GM12878 (cell line): ENCODE results near the gene FABP2. TPM values are rescaled to one million over a fixed set of nuclear protein-coding genes. Genes with fewer than 3 reads are reported as not detected.
A peak's percentile ranks its signal among the peaks of the same experiment; 100 is the strongest.

Experiments used
- ATAC-seq: fragments of 200-7000 bp; cut with Tn5 transposase; 3 replicates; pipeline ENCODE4 v1.9.1; 2020; ENCODE audit warnings: mild to moderate bottlenecking, moderate library complexity
- BruUV-seq: library from RNA; stranded (reverse); fragments of 400-500 nt; replicated peaks from 2 replicates; lab custom pipeline; 2021; lab: Mats Ljungman, UMichigan
- CTCF ChIA-PET: fragments of 300-600 bp; sonication (Branson Sonifier 250); formaldehyde crosslinking; extraction: SDS; loops from one replicate; lab custom pipeline; 2021; ENCODE audit warnings: inconsistent platforms; lab: Yijun Ruan, JAX
- POLR2A ChIA-PET: fragments of 350-600 bp; formaldehyde crosslinking; extraction: SDS; loops from one replicate; lab custom pipeline; 2021; ENCODE audit warnings: inconsistent platforms; lab: Charles Lee
- RAD21 ChIA-PET: fragments of 300-600 bp; sonication (Branson Sonifier 250); formaldehyde crosslinking; loops from one replicate; lab custom pipeline; 2023; ENCODE audit warnings: antibody characterized with exemption; ENCODE audit not compliant: unreplicated experiment; lab: Charles Lee
- SMC1A ChIA-PET: fragments of 300-600 bp; sonication (Branson Sonifier 250); formaldehyde crosslinking; loops from one replicate; lab custom pipeline; 2023; ENCODE audit not compliant: unreplicated experiment, uncharacterized antibody; lab: Charles Lee
- DNase-seq: peaks from one replicate; pipeline ENCODE4 v3.0.0-alpha.2; 2011; ENCODE audit warnings: low read depth, low spot score
- FAIRE-seq: peaks from 3 replicates; lab custom pipeline; 2011; peaks lifted over from hg19 to GRCh38; lab: Jason Lieb, UNC
- H2AFZ ChIP-seq: 2 replicates; pipeline ENCODE4 v1.6.0; 2011; ENCODE audit warnings: low read depth, low read length, control low read depth; ENCODE audit not compliant: control insufficient read depth
- H3K27ac ChIP-seq: 2 replicates; pipeline ENCODE4 v1.5.1; 2011; ENCODE audit warnings: control low read depth; ENCODE audit not compliant: control insufficient read depth, insufficient read depth
- H3K27me3 ChIP-seq, 2 experiments: replicated peaks in 1 of 2; 2 replicates each; pipeline versions ENCODE4 v1.6.0 to v1.6.1; 2011; ENCODE audit warnings: low read length in 1 of 2; ENCODE audit not compliant: control insufficient read depth in 2 of 2, insufficient read depth in 2 of 2
- H3K36me3 ChIP-seq, 2 experiments: 2 replicates each; pipeline ENCODE4 v1.5.1; 2011; ENCODE audit warnings: low read length in 1 of 2; ENCODE audit not compliant: control insufficient read depth in 2 of 2, insufficient read depth in 2 of 2
- H3K4me1 ChIP-seq: 2 replicates; pipeline ENCODE4 v1.6.1; 2011; ENCODE audit warnings: mild to moderate bottlenecking, low read length, moderate library complexity, mixed read lengths; ENCODE audit not compliant: control insufficient read depth, insufficient read depth
- H3K4me2 ChIP-seq: 2 replicates; pipeline ENCODE4 v1.6.0; 2011; ENCODE audit warnings: control low read depth; ENCODE audit not compliant: control insufficient read depth, insufficient read depth
- H3K4me3 ChIP-seq: fragments of 200-600 bp; sonication (generic); 2 replicates; pipeline ENCODE4 v1.5.1; 2016
- H3K79me2 ChIP-seq: 2 replicates; pipeline ENCODE4 v1.6.0; 2011; ENCODE audit warnings: low read length; ENCODE audit not compliant: control insufficient read depth, insufficient read depth
- H3K9ac ChIP-seq: 2 replicates; pipeline ENCODE4 v1.8.0; 2011; ENCODE audit warnings: low read length, control low read depth, mixed read lengths; ENCODE audit not compliant: control insufficient read depth, insufficient read depth
- H3K9me3 ChIP-seq: replicated peaks from 3 replicates; pipeline ENCODE4 v1.5.1; 2011; ENCODE audit warnings: mild to moderate bottlenecking, low read length; ENCODE audit not compliant: control insufficient read depth, insufficient read depth
- H4K20me1 ChIP-seq: 2 replicates; pipeline ENCODE4 v1.6.0; 2011; ENCODE audit not compliant: control insufficient read depth, insufficient read depth
- BMI1 ChIP-seq: fragments of 450-650 bp; IDR thresholded peaks from 2 replicates; pipeline ENCODE4 v1.6.1; 2016; ENCODE audit warnings: mild to moderate bottlenecking, moderate library complexity, borderline replicate concordance
- IRF5 ChIP-seq: fragments of 450-650 bp; IDR thresholded peaks from 2 replicates; pipeline ENCODE4 v1.6.1; 2017; ENCODE audit warnings: borderline replicate concordance
- MXI1 ChIP-seq: fragments of 150-350 bp; IDR thresholded peaks from 2 replicates; pipeline ENCODE4 v1.6.1; 2011; ENCODE audit warnings: low read depth, mild to moderate bottlenecking, inconsistent platforms, low read length, improper control_type of control experiment
- PBX3 ChIP-seq: IDR thresholded peaks from 2 replicates; pipeline ENCODE4 v1.6.1; 2011; ENCODE audit warnings: mild to moderate bottlenecking, low read depth, low read length, moderate library complexity; ENCODE audit not compliant: insufficient replicate concordance
- WGBS: methylation state at CpG from one replicate; pipeline ENCODE4 v1.1.6; 2016; ENCODE audit warnings: low lambda C conversion rate; ENCODE audit not compliant: insufficient replicate concordance, insufficient coverage; ENCODE audit errors: missing lambda C conversion rate; 5-methylcytosine and 5-hydroxymethylcytosine counted together
- in situ Hi-C: fragments of 300-500 bp; cut with MboI; formaldehyde crosslinking; loops from 9 replicates; pipeline ENCODE4 v1.14.3; 2018; ENCODE audit warnings: mixed read lengths
- intact Hi-C: fragments of 100-400 bp; cut with micrococcal nuclease; formaldehyde crosslinking; loops from one replicate; pipeline ENCODE4 v1.14.2; 2022; ENCODE audit not compliant: unreplicated experiment
- polyA plus RNA-seq, 11 experiments: library from polyadenylated mRNA; depleted of rRNA in 4 of 11; unstranded in 6 of 11; stranded (reverse) in 5 of 11; fragments of >200 nt; fragmentation: Nextera tagmentation in 4 of 11; fragmentation: Illumina TruSeq in 1 of 11; extraction: Ambion mirVana in 4 of 11; extraction: Trizol in 1 of 11; gene quantifications; 1 replicate in 1 of 11; 2 replicates in 10 of 11; pipeline versions ENCODE4 v1.2.1 to v1.2.3, GENCODE V29; 2011 to 2016; ENCODE audit warnings: inconsistent platforms in 2 of 11, missing spikeins in 2 of 11, low read depth in 1 of 11
- total RNA-seq, 4 experiments: library from RNA; depleted of rRNA in 3 of 4; stranded (reverse); fragments of >200 nt in 3 of 4; fragmentation: Illumina TruSeq in 1 of 4; extraction: Trizol in 1 of 4; gene quantifications; 2 replicates each; pipeline versions ENCODE4 v1.2.1 to v1.2.3, GENCODE V29; 2013 to 2021

Gene FABP2
- total and polyA plus RNA-seq, 10 of the 15 experiments (the other 5 are each of a cell fraction or from before 2014, with no cell fraction given): not detected

- Histone ChIP-seq H3K4me2 (peak overlapping the region; percentile 64), H3K9ac (peak overlapping the region; percentile 88), H3K4me1 (no peaks in the 10 kb centered on the region), H2AFZ (peak overlapping the region; percentile 96; the same call in 1 of the 2 replicates), H3K9me3 (no peaks in the 10 kb centered on the region; the same call in 2 of the 3 replicates), H3K79me2 (peaks cover 26% of the 10 kb centered on the region), H3K27ac (peak overlapping the region; percentile 77), H3K27me3 (no peaks in the 10 kb centered on the region), H3K4me3 (peak overlapping the region; percentile 92), H4K20me1 (no peaks in the 10 kb centered on the region), H3K36me3 (no peaks in the 10 kb centered on the region)
- in situ Hi-C loops: loop anchor here (10.0 kb wide), 1 partner anchor 534 kb away; no protein-coding TSS in a partner anchor
- CTCF ChIA-PET: interaction anchor here (1.0 to 3.2 kb wide), 7 partner anchors 8 to 329 kb away, joined by 3 to 18 read pairs (median 4); partner anchors contain the start of gene PDE5A
- BruUV-seq: no TSS peak
- TF ChIP-seq IRF5 (no peak), BMI1 (no peak), MXI1 (no peak), PBX3 (no peak)
- POLR2A ChIA-PET: interaction anchor here (1.4 to 1.6 kb wide), 2 partner anchors 11 to 39 kb away, joined by 4 to 5 read pairs; no protein-coding TSS in a partner anchor
- no peak for FAIRE-seq
- DNase-seq: no peak
- SMC1A ChIA-PET: interaction anchor here (0.6 to 1.9 kb wide), 8 partner anchors 9 to 354 kb away, joined by 3 to 10 read pairs (median 3); partner anchors contain the start of gene USP53
- ATAC-seq: peak; percentile 4; the same call in 1 of the 3 replicates
- intact Hi-C loops: no loop called here
- RAD21 ChIA-PET: interaction anchor here (1.0 kb wide), 1 partner anchor 614 kb away, joined by 3 read pairs; the partner anchor contains the start of gene METTL14
- 0% methylated on average over 2 of the region's 2 CpGs for WGBS
Measured at GRCh38 chr4:119299260-119299671, 22.7 kb downstream of the FABP2 start.
